HCT116 (cell line): Measurements from ENCODE around the gene EPHA1. TPM values are rescaled to one million over a fixed set of nuclear protein-coding genes. Genes with fewer than 3 reads are reported as not detected.

ENCODE experiments used
- ATAC-seq: fragments of 200-7000 bp; cut with Tn5 transposase; 2 replicates; pipeline ENCODE4 v1.9.1; 2020; ENCODE audit warnings: mild to moderate bottlenecking, moderate library complexity
- BruUV-seq: library from RNA; stranded (reverse); fragments of 400-500 nt; replicated peaks from 2 replicates; lab custom pipeline; 2021; lab: Mats Ljungman, UMichigan
- CTCF ChIA-PET: fragments of 300-600 bp; sonication (Branson Sonifier 250); formaldehyde crosslinking; loops from one replicate; lab custom pipeline; 2021; ENCODE audit warnings: antibody characterized with exemption; lab: Charles Lee
- POLR2A ChIA-PET: fragments of 300-600, 350-600 bp; sonication (Branson Sonifier 250); formaldehyde crosslinking; loops from one replicate; lab custom pipeline; 2021; ENCODE audit warnings: antibody characterized with exemption; lab: Charles Lee
- RAD21 ChIA-PET, 2 experiments: fragments of 300-600 bp; sonication (Branson Sonifier 250); formaldehyde crosslinking; loops; one replicate each; lab custom pipeline; 2023; ENCODE audit warnings: low total read pairs in 2 of 2; ENCODE audit not compliant: uncharacterized antibody in 2 of 2, unreplicated experiment in 2 of 2, low non-redundant PET in 1 of 2; lab: Charles Lee
- DNase-seq: peaks from one replicate; pipeline ENCODE4 v3.0.0-alpha.2; 2010; ENCODE audit warnings: low read depth, low spot score
- H2AFZ ChIP-seq: fragments of 200-600 bp; shearing (Covaris generic), sonication (generic); 2 replicates; pipeline ENCODE4 v1.6.1; 2017; ENCODE audit warnings: low read depth, mixed run types, mixed read lengths, antibody characterized with exemption, low read length; ENCODE audit not compliant: poor library complexity, severe bottlenecking
- H3K27ac ChIP-seq: 2 replicates; pipeline ENCODE4 v1.5.1; 2012; ENCODE audit warnings: low read depth, low read length
- H3K27me3 ChIP-seq: fragments of 200-600 bp; sonication (generic); 2 replicates; pipeline ENCODE4 v1.6.1; 2016; ENCODE audit warnings: mixed run types, low read length, mixed read lengths; ENCODE audit not compliant: insufficient read depth
- H3K36me3 ChIP-seq, 2 experiments: fragments of 200-500 bp in 1 of 2; fragments of 200-600 bp in 1 of 2; sonication (Bioruptor generic) in 1 of 2; sonication (generic) in 1 of 2; 2 replicates each; pipeline versions ENCODE4 v1.5.1 to v1.6.1; 2014 to 2016; ENCODE audit warnings: low read length in 2 of 2, inconsistent platforms in 1 of 2, mixed read lengths in 1 of 2, mixed run types in 1 of 2; ENCODE audit not compliant: insufficient read depth in 2 of 2, control insufficient read depth in 1 of 2
- H3K4me1 ChIP-seq, 2 experiments: fragments of 200-600 bp in 1 of 2; sonication (generic) in 1 of 2; 2 replicates each; pipeline versions ENCODE4 v1.5.1 to v1.6.1; 2012 to 2017; ENCODE audit warnings: low read length in 2 of 2, inconsistent platforms in 1 of 2, mild to moderate bottlenecking in 1 of 2, mixed read lengths in 1 of 2, mixed run types in 1 of 2, moderate library complexity in 1 of 2; ENCODE audit not compliant: insufficient read depth in 2 of 2, control insufficient read depth in 1 of 2
- H3K4me2 ChIP-seq: fragments of 200-600 bp; sonication (generic); 2 replicates; pipeline ENCODE4 v1.6.1; 2017; ENCODE audit warnings: mixed run types, low read length, mixed read lengths
- H3K4me3 ChIP-seq, 2 experiments: fragments of 200-600 bp in 1 of 2; sonication (generic) in 1 of 2; replicated peaks in 1 of 2; 2 replicates each; pipeline ENCODE4 v1.5.1; 2011 to 2016; ENCODE audit warnings: low read length in 2 of 2, control low read depth in 1 of 2, low read depth in 1 of 2, mild to moderate bottlenecking in 1 of 2, mixed read lengths in 1 of 2, mixed run types in 1 of 2
- H3K79me2 ChIP-seq: fragments of 200-600 bp; sonication (generic); 2 replicates; pipeline ENCODE4 v1.6.1; 2017; ENCODE audit warnings: mild to moderate bottlenecking, mixed run types, low read length, moderate library complexity, mixed read lengths; ENCODE audit not compliant: insufficient read depth
- H3K9ac ChIP-seq: fragments of 200-600 bp; sonication (generic); 2 replicates; pipeline ENCODE4 v1.6.1; 2016; ENCODE audit warnings: low read length, mixed read lengths
- H3K9me2 ChIP-seq: fragments of 200-600 bp; sonication (generic), shearing (Covaris generic); 2 replicates; pipeline ENCODE4 v1.6.1; 2017; ENCODE audit warnings: mixed run types, mild to moderate bottlenecking, moderate library complexity; ENCODE audit not compliant: insufficient read depth
- H3K9me3 ChIP-seq, 2 experiments: fragments of 200-500 bp in 1 of 2; fragments of 200-600 bp in 1 of 2; sonication (Bioruptor generic) in 1 of 2; sonication (generic) in 1 of 2; 2 replicates each; pipeline ENCODE4 v1.6.1; 2014 to 2017; ENCODE audit warnings: low read length in 2 of 2, mixed read lengths in 2 of 2, inconsistent platforms in 1 of 2, low read depth in 1 of 2, mild to moderate bottlenecking in 1 of 2, mixed run types in 1 of 2, moderate library complexity in 1 of 2; ENCODE audit not compliant: control insufficient read depth in 1 of 2, insufficient read depth in 1 of 2
- H4K20me1 ChIP-seq: fragments of 200-600 bp; sonication (generic), shearing (Covaris generic); 2 replicates; pipeline ENCODE4 v1.6.1; 2017; ENCODE audit warnings: mixed run types, mild to moderate bottlenecking, moderate library complexity; ENCODE audit not compliant: insufficient read depth
- CBX3 ChIP-seq: IDR thresholded peaks from 2 replicates; pipeline ENCODE4 v1.6.1; 2012; ENCODE audit warnings: low read depth
- EGR1 ChIP-seq: IDR thresholded peaks from 2 replicates; pipeline ENCODE4 v1.6.1; 2012; ENCODE audit warnings: low read depth
- FOSL1 ChIP-seq: IDR thresholded peaks from 2 replicates; pipeline ENCODE4 v1.6.1; 2012; ENCODE audit warnings: low read depth
- POLR2AphosphoS5 ChIP-seq: IDR thresholded peaks from 2 replicates; pipeline ENCODE4 v1.6.1; 2011; ENCODE audit warnings: mild to moderate bottlenecking, low read depth, low read length, moderate library complexity
- TCF7L2 ChIP-seq: IDR thresholded peaks from 2 replicates; pipeline ENCODE4 v1.7.0; 2011; ENCODE audit warnings: borderline replicate concordance, inconsistent platforms; ENCODE audit not compliant: insufficient read depth, insufficient read length; ENCODE audit errors: extremely low read depth
- YY1 ChIP-seq: IDR thresholded peaks from 2 replicates; pipeline ENCODE4 v1.6.1; 2011; ENCODE audit warnings: low read length, low read depth, moderate library complexity, mild to moderate bottlenecking; ENCODE audit not compliant: insufficient replicate concordance; ENCODE audit errors: extremely low read depth
- ZFX ChIP-seq: fragments of 450-650 bp; IDR thresholded peaks from 2 replicates; pipeline ENCODE4 v1.6.1; 2017
- intact Hi-C: fragments of 100-400 bp; cut with micrococcal nuclease; formaldehyde crosslinking; loops from 2 replicates; pipeline ENCODE4 v1.10.0; 2022
- total RNA-seq: library from RNA; stranded (reverse); gene quantifications from one replicate; pipeline ENCODE4 v1.2.1, GENCODE V29; 2021; ENCODE audit not compliant: unreplicated experiment
- TF ChIP-seq, protein P1 (sequence below): IDR thresholded peaks from 2 replicates; pipeline ENCODE4 v1.6.1; 2012
- TF ChIP-seq, protein P2 (sequence below), 3 experiments: fragments of 200-600 bp in 1 of 3; sonication (generic) in 1 of 3; IDR thresholded peaks in 2 of 3; conservative IDR thresholded peaks in 1 of 3; 2 replicates each; pipeline ENCODE4 v1.5.1; 2012 to 2017; ENCODE audit warnings: low read depth in 2 of 3, low read length in 2 of 3, antibody characterized with exemption in 1 of 3, borderline replicate concordance in 1 of 3, control low read depth in 1 of 3, mild to moderate bottlenecking in 1 of 3, mixed read lengths in 1 of 3, mixed run types in 1 of 3, moderate library complexity in 1 of 3; ENCODE audit not compliant: insufficient read depth in 1 of 3
- TF ChIP-seq, protein P3 (sequence below): IDR thresholded peaks from 2 replicates; pipeline ENCODE4 v1.6.1; 2011; ENCODE audit warnings: mild to moderate bottlenecking, low read length, moderate library complexity; ENCODE audit not compliant: insufficient replicate concordance; ENCODE audit errors: extremely low read depth

EPHA1 gene
- total RNA-seq, 1 experiment from 2014 or later: 29.9 TPM

GRCh38 chr7:143380646-143381426, 27.8 kb downstream of the EPHA1 start, which contains the start of gene ZYX:
ZYX (plus strand) TSS chr7:143381345; CDS start chr7:143381572, 227 bp downstream.
- DNase-seq (peak; percentile 64), ATAC-seq (peak; percentile 84)
- Histone ChIP-seq H3K27me3 (no peaks in the 10 kb centered on the region), H3K9ac (peak within 1 kb of the TSS; percentile 93), H2AFZ (no peak within 1 kb of the TSS), H3K9me3 (no peaks in the 10 kb centered on the region), H3K9me2 (no peaks in the 10 kb centered on the region), H3K4me2 (peak within 1 kb of the TSS; percentile 98), H4K20me1 (no peaks in the 10 kb centered on the region), H3K27ac (peak within 1 kb of the TSS; percentile 96), H3K4me3 (peak within 1 kb of the TSS; percentile 73 to 93), H3K36me3 (peaks cover 5 to 9% of the 10 kb centered on the region in 2 experiments; a peak in 2 of 4 replicates), H3K79me2 (peaks cover 55% of the 10 kb centered on the region), H3K4me1 (peaks cover 13 to 27% of the 10 kb centered on the region in 2 experiments)
- ChIA-PET CTCF (interaction anchor here (0.7 to 1.9 kb wide), 14 partner anchors 9 to 140 kb away, joined by 3 to 13 read pairs (median 5); partner anchors contain the start of genes CASP2 and EPHA1), POLR2A (interaction anchor here (1.0 kb wide), 2 partner anchors 11 to 12 kb away, joined by 3 read pairs; no protein-coding TSS in a partner anchor), RAD21 (interaction anchor here in 1 of 2 experiments (0.8 kb wide), 1 partner anchor 28 kb away, joined by 5 read pairs; the partner anchor contains the start of gene EPHA1)
- no peak for TF ChIP-seq FOSL1
- peak; percentile 35; the same call in 1 of the 2 replicates for TF ChIP-seq ZFX
- TF ChIP-seq, protein P1, sequence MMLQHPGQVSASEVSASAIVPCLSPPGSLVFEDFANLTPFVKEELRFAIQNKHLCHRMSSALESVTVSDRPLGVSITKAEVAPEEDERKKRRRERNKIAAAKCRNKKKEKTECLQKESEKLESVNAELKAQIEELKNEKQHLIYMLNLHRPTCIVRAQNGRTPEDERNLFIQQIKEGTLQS: no peak
- TF ChIP-seq TCF7L2: peak; percentile 43
- peak; percentile 78 for TF ChIP-seq POLR2AphosphoS5
- no TSS peak for BruUV-seq
- intact Hi-C loops: no loop called here

DNA sequence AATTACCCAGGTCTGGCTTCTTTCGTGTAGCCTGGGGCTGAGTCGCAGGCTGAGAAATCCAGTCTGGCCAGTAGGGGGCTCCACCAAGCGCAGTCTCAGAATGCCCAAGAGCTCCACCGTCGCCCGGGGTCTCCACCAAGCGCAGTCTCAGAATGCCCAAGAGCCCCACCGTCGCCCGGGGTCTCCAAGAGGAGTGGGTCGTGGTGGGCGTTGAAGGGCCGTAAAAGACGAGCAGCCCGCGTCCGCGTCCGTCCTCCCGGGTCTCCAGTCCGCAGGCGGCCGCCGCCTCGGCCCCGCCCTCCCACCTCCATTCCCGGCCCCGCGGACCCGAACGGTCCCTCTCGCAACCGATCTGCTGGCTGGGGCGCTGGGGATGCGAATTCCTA, 28.4 kb downstream of the EPHA1 start:
- DNase-seq (peak; percentile 61), ATAC-seq (peak; percentile 63)
- peaks cover 5 to 9% of the 10 kb centered on the region in 2 experiments; a peak in 2 of 4 replicates for H3K36me3 ChIP-seq
- H3K27ac ChIP-seq: peak overlapping the region; percentile 96
- H3K27me3 ChIP-seq: no peaks in the 10 kb centered on the region
- TSS peak; percentile 62 for BruUV-seq
- peaks cover 51% of the 10 kb centered on the region for H3K79me2 ChIP-seq
- intact Hi-C loops: no loop called here
- no peaks in the 10 kb centered on the region for H3K9me2 ChIP-seq
- no peak overlapping the region for H2AFZ ChIP-seq
- peak overlapping the region; percentile 73 to 93 for H3K4me3 ChIP-seq
- RAD21 ChIA-PET: interaction anchor here in 1 of 2 experiments (0.8 kb wide), 1 partner anchor 29 kb away, joined by 5 read pairs; the partner anchor contains the start of gene EPHA1
- peaks cover 13 to 32% of the 10 kb centered on the region in 2 experiments for H3K4me1 ChIP-seq
- no peaks in the 10 kb centered on the region for H3K9me3 ChIP-seq
- POLR2A ChIA-PET: interaction anchor here (1.0 kb wide), 1 partner anchor 10 kb away, joined by 3 read pairs; no protein-coding TSS in a partner anchor
- no peaks in the 10 kb centered on the region for H4K20me1 ChIP-seq
- TF ChIP-seq EGR1 (no peak), POLR2AphosphoS5 (peak; percentile 32; the same call in 1 of the 2 replicates), CBX3 (no peak), YY1 (peak; percentile 11)
- TF ChIP-seq, protein P2, sequence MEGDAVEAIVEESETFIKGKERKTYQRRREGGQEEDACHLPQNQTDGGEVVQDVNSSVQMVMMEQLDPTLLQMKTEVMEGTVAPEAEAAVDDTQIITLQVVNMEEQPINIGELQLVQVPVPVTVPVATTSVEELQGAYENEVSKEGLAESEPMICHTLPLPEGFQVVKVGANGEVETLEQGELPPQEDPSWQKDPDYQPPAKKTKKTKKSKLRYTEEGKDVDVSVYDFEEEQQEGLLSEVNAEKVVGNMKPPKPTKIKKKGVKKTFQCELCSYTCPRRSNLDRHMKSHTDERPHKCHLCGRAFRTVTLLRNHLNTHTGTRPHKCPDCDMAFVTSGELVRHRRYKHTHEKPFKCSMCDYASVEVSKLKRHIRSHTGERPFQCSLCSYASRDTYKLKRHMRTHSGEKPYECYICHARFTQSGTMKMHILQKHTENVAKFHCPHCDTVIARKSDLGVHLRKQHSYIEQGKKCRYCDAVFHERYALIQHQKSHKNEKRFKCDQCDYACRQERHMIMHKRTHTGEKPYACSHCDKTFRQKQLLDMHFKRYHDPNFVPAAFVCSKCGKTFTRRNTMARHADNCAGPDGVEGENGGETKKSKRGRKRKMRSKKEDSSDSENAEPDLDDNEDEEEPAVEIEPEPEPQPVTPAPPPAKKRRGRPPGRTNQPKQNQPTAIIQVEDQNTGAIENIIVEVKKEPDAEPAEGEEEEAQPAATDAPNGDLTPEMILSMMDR (IDR thresholded peaks at IDR 0.05 in 2 of 3, conservative IDR thresholded peaks at IDR 0.05 in 1 of 3; ENCODE audit: borderline replicate concordance in 1 of 3, insufficient read depth in 1 of 3, low read depth in 2 of 3, low read length in 2 of 3): peak in 2 of 3 experiments; percentile 80 to 87; a peak in 4 of 6 replicates
- TF ChIP-seq, protein P3, sequence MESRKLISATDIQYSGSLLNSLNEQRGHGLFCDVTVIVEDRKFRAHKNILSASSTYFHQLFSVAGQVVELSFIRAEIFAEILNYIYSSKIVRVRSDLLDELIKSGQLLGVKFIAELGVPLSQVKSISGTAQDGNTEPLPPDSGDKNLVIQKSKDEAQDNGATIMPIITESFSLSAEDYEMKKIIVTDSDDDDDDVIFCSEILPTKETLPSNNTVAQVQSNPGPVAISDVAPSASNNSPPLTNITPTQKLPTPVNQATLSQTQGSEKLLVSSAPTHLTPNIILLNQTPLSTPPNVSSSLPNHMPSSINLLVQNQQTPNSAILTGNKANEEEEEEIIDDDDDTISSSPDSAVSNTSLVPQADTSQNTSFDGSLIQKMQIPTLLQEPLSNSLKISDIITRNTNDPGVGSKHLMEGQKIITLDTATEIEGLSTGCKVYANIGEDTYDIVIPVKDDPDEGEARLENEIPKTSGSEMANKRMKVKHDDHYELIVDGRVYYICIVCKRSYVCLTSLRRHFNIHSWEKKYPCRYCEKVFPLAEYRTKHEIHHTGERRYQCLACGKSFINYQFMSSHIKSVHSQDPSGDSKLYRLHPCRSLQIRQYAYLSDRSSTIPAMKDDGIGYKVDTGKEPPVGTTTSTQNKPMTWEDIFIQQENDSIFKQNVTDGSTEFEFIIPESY: no peak
- peak overlapping the region; percentile 98 for H3K4me2 ChIP-seq
- peak overlapping the region; percentile 93 for H3K9ac ChIP-seq
- CTCF ChIA-PET: interaction anchor here (0.7 to 1.9 kb wide), 16 partner anchors 8 to 140 kb away, joined by 3 to 13 read pairs (median 4); partner anchors contain the start of genes CASP2, EPHA1 and GSTK1
